ENCODE results near the gene PLA2G4A.

Gene PLA2G4A

GRCh38 chr1:186842547-186842946 is 13.8 kb downstream of the PLA2G4A start:
- Histone ChIP-seq H2BK12ac (ENCODE audit: low read length in 2 of 2) (no peak overlapping the region), H3K4me3 (ENCODE audit: insufficient read depth in 1 of 2, low read depth in 1 of 2, low read length in 2 of 2) (no peak overlapping the region), H4K8ac (ENCODE audit: low read length) (no peak overlapping the region), H3K36me3 (ENCODE audit: control insufficient read depth in 1 of 2, insufficient read depth in 2 of 2, low read depth in 1 of 2, low read length in 2 of 2) (no peaks in the 10 kb centered on the region), H3K79me1 (replicated peaks; ENCODE audit: low read length, poor library complexity, severe bottlenecking) (no peaks in the 10 kb centered on the region), H2AFZ (ENCODE audit: low read depth, low read length) (no peak overlapping the region), H3K4me1 (ENCODE audit: control insufficient read depth, insufficient read depth, low read depth, low read length) (no peaks in the 10 kb centered on the region), H3K18ac (ENCODE audit: low read depth in 1 of 2, low read length in 2 of 2) (no peak overlapping the region), H3K4ac (ENCODE audit: low read depth in 1 of 2, low read length in 2 of 2) (no peak overlapping the region), H3K27me3 (ENCODE audit: control insufficient read depth in 1 of 2, insufficient read depth in 1 of 2, low read length in 2 of 2) (no peaks in the 10 kb centered on the region), H2BK15ac (ENCODE audit: low read depth, poor library complexity, severe bottlenecking) (no peak overlapping the region), H2BK5ac (ENCODE audit: low read depth, low read length, poor library complexity, severe bottlenecking) (no peak overlapping the region), H3K9ac (ENCODE audit: low read length) (no peak overlapping the region), H2BK120ac (ENCODE audit: low read depth, low read length) (no peak overlapping the region), H3K9me3 (ENCODE audit: control insufficient read depth, low read length) (no peaks in the 10 kb centered on the region), H4K91ac (ENCODE audit: low read length) (no peak overlapping the region), H3K23ac (ENCODE audit: low read length in 2 of 2) (no peak overlapping the region), H2AK5ac (ENCODE audit: low read length, severe bottlenecking) (no peak overlapping the region), H3K14ac (ENCODE audit: low read length in 2 of 2) (no peak overlapping the region), H3K27ac (ENCODE audit: low read length, poor library complexity, severe bottlenecking) (no peak overlapping the region), H3K4me2 (ENCODE audit: low read length, poor library complexity, severe bottlenecking) (no peak overlapping the region)
- WGBS, result 79% methylated on average over 3 of the region's 4 CpGs
- DNase-seq, result no peak

- Histone ChIP-seq H3K4me2 (ENCODE audit: low read length, poor library complexity, severe bottlenecking) (no peak overlapping the region), H3K18ac (ENCODE audit: low read depth in 1 of 2, low read length in 2 of 2) (no peak overlapping the region), H3K14ac (ENCODE audit: low read length in 2 of 2) (no peak overlapping the region), H3K9me3 (ENCODE audit: control insufficient read depth, low read length) (no peaks in the 10 kb centered on the region), H4K8ac (ENCODE audit: low read length) (no peak overlapping the region), H3K4ac (ENCODE audit: low read depth in 1 of 2, low read length in 2 of 2) (no peak overlapping the region), H3K23ac (ENCODE audit: low read length in 2 of 2) (no peak overlapping the region), H3K27me3 (ENCODE audit: control insufficient read depth in 1 of 2, insufficient read depth in 1 of 2, low read length in 2 of 2) (no peaks in the 10 kb centered on the region), H2AFZ (ENCODE audit: low read depth, low read length) (no peak overlapping the region), H3K4me1 (ENCODE audit: control insufficient read depth, insufficient read depth, low read depth, low read length) (no peaks in the 10 kb centered on the region), H2BK5ac (ENCODE audit: low read depth, low read length, poor library complexity, severe bottlenecking) (no peak overlapping the region), H3K9ac (ENCODE audit: low read length) (no peak overlapping the region), H2AK5ac (ENCODE audit: low read length, severe bottlenecking) (no peak overlapping the region), H4K91ac (ENCODE audit: low read length) (no peak overlapping the region), H3K27ac (ENCODE audit: low read length, poor library complexity, severe bottlenecking) (no peak overlapping the region), H3K4me3 (ENCODE audit: insufficient read depth in 1 of 2, low read depth in 1 of 2, low read length in 2 of 2) (no peak overlapping the region), H2BK12ac (ENCODE audit: low read length in 2 of 2) (no peak overlapping the region), H2BK15ac (ENCODE audit: low read depth, poor library complexity, severe bottlenecking) (no peak overlapping the region), H3K36me3 (ENCODE audit: control insufficient read depth in 1 of 2, insufficient read depth in 2 of 2, low read depth in 1 of 2, low read length in 2 of 2) (no peaks in the 10 kb centered on the region), H2BK120ac (ENCODE audit: low read depth, low read length) (no peak overlapping the region), H3K79me1 (replicated peaks; ENCODE audit: low read length, poor library complexity, severe bottlenecking) (no peaks in the 10 kb centered on the region)
- WGBS, result 94% methylated on average over 2 of the region's 2 CpGs
- no peak for DNase-seq
Observed at GRCh38 chr1:186843226-186843625, 14.5 kb downstream of the PLA2G4A start.

- H2BK12ac ChIP-seq (ENCODE audit: low read length in 2 of 2), result no peak overlapping the region
Observed at GRCh38 chr1:186843931-186844330, 15.2 kb downstream of the PLA2G4A start.

GRCh38 chr1:186845576-186846210 is 16.9 kb downstream of the PLA2G4A start:
- WGBS, result 74% methylated on average over 2 of the region's 3 CpGs
- Histone ChIP-seq H2AK5ac (ENCODE audit: low read length, severe bottlenecking) (no peak overlapping the region), H3K27ac (ENCODE audit: low read length, poor library complexity, severe bottlenecking) (no peak overlapping the region), H3K4me2 (ENCODE audit: low read length, poor library complexity, severe bottlenecking) (no peak overlapping the region), H3K79me1 (replicated peaks; ENCODE audit: low read length, poor library complexity, severe bottlenecking) (no peaks in the 10 kb centered on the region), H3K4me3 (ENCODE audit: insufficient read depth in 1 of 2, low read depth in 1 of 2, low read length in 2 of 2) (peak overlapping the region in 1 of 2 experiments; percentile 19), H2AFZ (ENCODE audit: low read depth, low read length) (no peak overlapping the region), H3K18ac (ENCODE audit: low read depth in 1 of 2, low read length in 2 of 2) (no peak overlapping the region), H3K36me3 (ENCODE audit: control insufficient read depth in 1 of 2, insufficient read depth in 2 of 2, low read depth in 1 of 2, low read length in 2 of 2) (no peaks in the 10 kb centered on the region), H3K9me3 (ENCODE audit: control insufficient read depth, low read length) (no peaks in the 10 kb centered on the region), H3K9ac (ENCODE audit: low read length) (peak overlapping the region; percentile 64), H4K91ac (ENCODE audit: low read length) (no peak overlapping the region), H3K14ac (ENCODE audit: low read length in 2 of 2) (no peak overlapping the region), H3K27me3 (ENCODE audit: control insufficient read depth in 1 of 2, insufficient read depth in 1 of 2, low read length in 2 of 2) (no peaks in the 10 kb centered on the region), H2BK15ac (ENCODE audit: low read depth, poor library complexity, severe bottlenecking) (no peak overlapping the region), H2BK120ac (ENCODE audit: low read depth, low read length) (no peak overlapping the region), H3K4ac (ENCODE audit: low read depth in 1 of 2, low read length in 2 of 2) (no peak overlapping the region), H3K23ac (ENCODE audit: low read length in 2 of 2) (no peak overlapping the region), H3K4me1 (ENCODE audit: control insufficient read depth, insufficient read depth, low read depth, low read length) (no peaks in the 10 kb centered on the region), H2BK12ac (ENCODE audit: low read length in 2 of 2) (no peak overlapping the region), H4K8ac (ENCODE audit: low read length) (no peak overlapping the region), H2BK5ac (ENCODE audit: low read depth, low read length, poor library complexity, severe bottlenecking) (no peak overlapping the region)
- DNase-seq, result no peak

More at GRCh38 chr1:186843931-186844330, 15.2 kb downstream of the PLA2G4A start:
- Histone ChIP-seq H3K4me1 (ENCODE audit: control insufficient read depth, insufficient read depth, low read depth, low read length) (no peaks in the 10 kb centered on the region), H3K4me3 (ENCODE audit: insufficient read depth in 1 of 2, low read depth in 1 of 2, low read length in 2 of 2) (no peak overlapping the region), H4K91ac (ENCODE audit: low read length) (no peak overlapping the region), H3K79me1 (replicated peaks; ENCODE audit: low read length, poor library complexity, severe bottlenecking) (no peaks in the 10 kb centered on the region), H2AK5ac (ENCODE audit: low read length, severe bottlenecking) (no peak overlapping the region), H3K23ac (ENCODE audit: low read length in 2 of 2) (no peak overlapping the region), H3K14ac (ENCODE audit: low read length in 2 of 2) (no peak overlapping the region), H2BK120ac (ENCODE audit: low read depth, low read length) (no peak overlapping the region), H3K9ac (ENCODE audit: low read length) (no peak overlapping the region), H3K27ac (ENCODE audit: low read length, poor library complexity, severe bottlenecking) (no peak overlapping the region), H3K4me2 (ENCODE audit: low read length, poor library complexity, severe bottlenecking) (no peak overlapping the region), H3K36me3 (ENCODE audit: control insufficient read depth in 1 of 2, insufficient read depth in 2 of 2, low read depth in 1 of 2, low read length in 2 of 2) (no peaks in the 10 kb centered on the region), H2AFZ (ENCODE audit: low read depth, low read length) (no peak overlapping the region), H3K9me3 (ENCODE audit: control insufficient read depth, low read length) (no peaks in the 10 kb centered on the region), H2BK5ac (ENCODE audit: low read depth, low read length, poor library complexity, severe bottlenecking) (no peak overlapping the region), H3K4ac (ENCODE audit: low read depth in 1 of 2, low read length in 2 of 2) (no peak overlapping the region), H3K18ac (ENCODE audit: low read depth in 1 of 2, low read length in 2 of 2) (no peak overlapping the region), H2BK15ac (ENCODE audit: low read depth, poor library complexity, severe bottlenecking) (no peak overlapping the region), H3K27me3 (ENCODE audit: control insufficient read depth in 1 of 2, insufficient read depth in 1 of 2, low read length in 2 of 2) (no peaks in the 10 kb centered on the region), H4K8ac (ENCODE audit: low read length) (no peak overlapping the region)
- WGBS, result no CpG with 5 or more reads among the region's 2 CpGs
- DNase-seq, result no peak

Measured in mesenchymal stem cell (in vitro differentiated cells and primary cell).